Omental fat pad (tissue), 4 donors: ENCODE measurements around the gene ARSD. TPM values are rescaled to one million over a fixed set of nuclear protein-coding genes. Genes with fewer than 3 reads are reported as not detected.

Experiments used
- ATAC-seq: fragments of 150-250 bp; one replicate; pipeline ENCODE4 v1.9.1; 2016; ENCODE audit warnings: mild to moderate bottlenecking, moderate library complexity; ENCODE audit not compliant: low FRiP score
- DNase-seq: peaks from one replicate; pipeline ENCODE4 v3.0.0-alpha.2; 2019; ENCODE audit warnings: low spot score
- total RNA-seq, 4 donors: library from RNA; depleted of rRNA; stranded (reverse); fragments of >200 nt; gene quantifications; one replicate each; pipeline ENCODE4 v1.1.0, GENCODE V29; 2016
- TF ChIP-seq, protein P1 (sequence below), 3 donors: fragments of 450-650 bp; IDR thresholded peaks; one replicate each; pipeline ENCODE4 v1.5.1; 2016 to 2017; ENCODE audit warnings: antibody characterized with exemption in 3 of 3, mild to moderate bottlenecking in 3 of 3, moderate library complexity in 2 of 3

The ARSD gene
- total RNA-seq, 4 donors from 2014 or later, result 17.3 to 33.8 (median 27.1) TPM

DNA sequence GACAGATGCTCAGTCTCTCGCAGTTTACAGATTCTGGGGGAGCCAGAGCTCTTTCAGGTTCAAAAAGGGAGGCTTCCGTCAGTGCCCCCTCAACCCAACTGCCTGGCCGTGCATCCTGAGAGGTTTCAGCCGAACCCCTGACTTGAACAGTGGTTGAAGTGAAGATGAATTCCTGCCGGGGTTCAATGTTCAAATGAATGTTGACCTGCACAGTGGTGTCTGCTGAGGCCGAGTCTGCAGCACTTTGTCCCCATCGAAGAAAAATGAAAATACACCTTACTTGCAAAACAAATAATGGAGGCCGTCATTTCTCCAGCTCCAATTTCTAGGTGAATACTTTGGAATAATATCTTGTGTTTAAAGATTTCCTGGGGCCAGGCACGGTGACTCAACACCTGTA lies 66.7 kb downstream of the ARSD start:
- DNase-seq (no peak), ATAC-seq (no peak)
- TF ChIP-seq, protein P1, sequence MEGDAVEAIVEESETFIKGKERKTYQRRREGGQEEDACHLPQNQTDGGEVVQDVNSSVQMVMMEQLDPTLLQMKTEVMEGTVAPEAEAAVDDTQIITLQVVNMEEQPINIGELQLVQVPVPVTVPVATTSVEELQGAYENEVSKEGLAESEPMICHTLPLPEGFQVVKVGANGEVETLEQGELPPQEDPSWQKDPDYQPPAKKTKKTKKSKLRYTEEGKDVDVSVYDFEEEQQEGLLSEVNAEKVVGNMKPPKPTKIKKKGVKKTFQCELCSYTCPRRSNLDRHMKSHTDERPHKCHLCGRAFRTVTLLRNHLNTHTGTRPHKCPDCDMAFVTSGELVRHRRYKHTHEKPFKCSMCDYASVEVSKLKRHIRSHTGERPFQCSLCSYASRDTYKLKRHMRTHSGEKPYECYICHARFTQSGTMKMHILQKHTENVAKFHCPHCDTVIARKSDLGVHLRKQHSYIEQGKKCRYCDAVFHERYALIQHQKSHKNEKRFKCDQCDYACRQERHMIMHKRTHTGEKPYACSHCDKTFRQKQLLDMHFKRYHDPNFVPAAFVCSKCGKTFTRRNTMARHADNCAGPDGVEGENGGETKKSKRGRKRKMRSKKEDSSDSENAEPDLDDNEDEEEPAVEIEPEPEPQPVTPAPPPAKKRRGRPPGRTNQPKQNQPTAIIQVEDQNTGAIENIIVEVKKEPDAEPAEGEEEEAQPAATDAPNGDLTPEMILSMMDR (IDR thresholded peaks at IDR 0.05), result no peak

DNA sequence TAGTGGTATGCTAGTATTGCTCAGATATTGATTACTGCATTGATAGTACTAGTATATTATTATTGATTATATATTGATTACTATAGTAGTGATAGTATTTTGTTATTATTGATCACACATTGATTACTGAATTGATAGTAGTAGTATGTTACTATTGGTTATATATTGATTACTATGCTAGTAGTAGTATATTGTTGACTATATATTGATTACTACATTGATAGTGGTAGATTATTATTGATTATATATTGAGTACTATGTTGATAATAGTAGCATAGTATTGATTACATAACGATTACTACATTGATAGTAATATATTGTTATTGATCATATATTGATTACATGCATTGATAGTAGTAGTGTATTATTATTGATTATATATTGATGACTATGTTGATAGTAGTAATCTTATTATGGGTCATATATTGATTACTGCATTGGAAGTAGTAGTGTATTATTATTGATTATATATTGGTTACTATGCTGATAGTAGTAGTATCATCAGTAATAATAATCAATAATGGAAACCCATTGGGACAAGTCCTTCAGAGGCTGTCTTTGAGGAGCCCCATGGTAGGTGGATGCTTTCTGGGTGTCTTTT lies 69.8 kb downstream of the ARSD start:
- no peak for ATAC-seq
- TF ChIP-seq, protein P1 (IDR thresholded peaks at IDR 0.05), result no peak
- no peak for DNase-seq

DNA sequence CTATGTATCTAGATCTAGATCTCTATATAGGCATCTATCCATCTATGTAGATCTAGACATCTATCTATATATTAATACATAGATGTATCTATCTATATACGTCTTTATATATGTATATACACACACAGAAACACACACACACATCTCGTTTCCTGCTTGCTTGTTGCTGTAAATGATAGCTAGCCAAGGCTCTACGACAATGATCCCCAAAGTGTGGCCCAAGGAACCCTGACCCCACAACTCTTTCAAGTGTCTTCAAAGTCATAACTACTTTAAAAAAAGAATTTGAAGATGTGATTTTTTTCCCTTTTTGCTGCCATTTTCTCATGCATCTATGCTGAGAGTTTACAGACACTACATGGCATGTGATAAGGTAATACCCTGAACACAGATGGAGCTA lies 71.6 kb downstream of the ARSD start:
- ATAC-seq (no peak), DNase-seq (no peak)
- TF ChIP-seq, protein P1 (IDR thresholded peaks at IDR 0.05), result no peak

DNA sequence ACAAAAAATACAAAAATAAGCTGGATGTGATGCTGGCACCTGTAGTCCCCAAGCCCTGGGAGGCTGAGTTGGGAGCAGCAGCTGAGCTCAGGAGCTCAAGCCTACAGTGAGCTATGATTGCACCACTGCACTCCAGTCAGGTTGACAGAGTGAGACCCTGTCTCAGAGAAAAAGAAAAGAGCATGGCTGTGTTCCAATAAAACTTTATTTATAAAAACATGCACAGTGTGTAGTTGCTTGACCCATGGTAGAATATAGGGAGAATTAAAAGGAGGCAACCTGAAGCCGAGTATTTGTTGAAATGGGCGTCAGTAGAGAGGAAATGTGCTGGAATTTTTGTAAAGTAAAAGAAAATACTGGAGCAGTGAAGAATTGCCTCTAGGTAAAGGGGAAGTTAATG lies 73.4 kb downstream of the ARSD start:
- TF ChIP-seq, protein P1 (IDR thresholded peaks at IDR 0.05), result no peak
- no peak for DNase-seq
- ATAC-seq, result no peak

DNA sequence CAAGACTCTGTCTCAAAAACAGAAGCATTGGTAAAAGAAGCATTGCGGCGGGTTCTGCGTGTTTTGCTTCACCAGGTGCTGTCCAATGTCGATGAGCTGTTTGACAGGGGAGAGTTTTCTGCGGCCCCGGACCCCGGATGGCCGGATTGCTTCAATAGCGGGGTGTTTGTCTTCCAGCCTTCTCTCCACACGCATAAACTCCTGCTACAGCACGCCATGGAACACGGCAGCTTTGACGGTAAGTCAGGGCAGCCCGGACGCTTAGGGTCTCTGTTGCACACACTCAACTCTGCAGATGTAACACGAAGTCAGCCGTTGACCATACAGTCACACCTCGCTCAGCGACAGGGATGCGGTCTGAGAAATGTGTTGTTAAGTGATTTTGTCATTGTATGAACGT lies 74.2 kb downstream of the ARSD start:
- TF ChIP-seq, protein P1 (IDR thresholded peaks at IDR 0.05), result no peak
- ATAC-seq (no peak), DNase-seq (no peak)

Other genes with a start within 250 kb of the ARSD start
- 100 to 1,000 TPM; 206 to 412 (median 295) TPM for gene CD99, start 238.0 kb downstream of the ARSD start, total RNA-seq
- gene XG, start 177.3 kb downstream of the ARSD start, total RNA-seq, result 1 to 10 TPM in 1 of 4 donors, under 1 TPM in 2, not detected in 1; 0.12 to 3.5 (median 0.28) TPM
- gene GYG2, start 100.4 kb downstream of the ARSD start, total RNA-seq, result 100 to 1,000 TPM in 2 of 4 donors, 10 to 100 TPM in 2; 29.6 to 487 (median 115) TPM
- gene ARSH, start 77.2 kb upstream of the ARSD start, total RNA-seq, result not detected
- not detected for gene ARSF, start 112.1 kb upstream of the ARSD start, total RNA-seq